Measurements from ENCODE around the gene SLC25A34.

SLC25A34 gene

DNA sequence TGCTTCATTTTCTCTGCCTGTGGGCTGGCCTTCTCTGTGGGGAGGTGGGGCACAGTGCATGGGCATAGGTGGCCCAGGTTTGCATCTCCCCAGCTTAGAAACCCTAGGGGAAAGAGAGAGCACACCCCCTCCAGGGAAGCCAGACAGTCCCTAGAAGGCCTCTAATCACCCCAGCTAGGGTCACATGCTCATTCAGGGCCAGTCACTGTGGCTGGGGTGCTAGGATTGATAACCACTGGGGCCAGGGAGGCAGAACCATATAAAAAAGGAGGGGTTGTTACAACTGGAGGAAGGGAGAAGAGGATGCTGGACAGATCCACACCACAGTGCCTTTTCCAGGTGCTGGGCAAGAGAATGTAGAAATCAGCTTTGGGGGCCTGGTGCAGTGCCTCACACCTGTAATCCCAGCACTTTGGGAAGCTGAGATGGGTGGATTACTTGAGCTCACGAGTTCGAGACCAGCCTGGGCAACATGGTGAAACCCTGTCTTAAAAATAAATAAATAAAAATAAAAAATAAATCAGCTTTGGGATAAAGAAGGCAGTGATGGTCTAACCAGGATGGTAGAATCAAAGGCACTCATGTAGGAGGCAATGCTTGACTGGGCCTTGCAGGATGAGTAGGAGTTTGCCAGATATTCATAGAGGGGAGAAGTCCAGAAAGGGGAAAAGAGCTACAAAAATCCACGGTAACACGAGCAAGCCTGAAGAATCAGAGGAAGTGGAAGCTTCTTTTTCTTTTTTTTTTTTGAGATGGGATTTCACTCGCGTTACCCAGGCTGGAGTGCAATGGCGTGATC is 42.0 kb downstream of the SLC25A34 start:
- no peak for DNase-seq

DNA sequence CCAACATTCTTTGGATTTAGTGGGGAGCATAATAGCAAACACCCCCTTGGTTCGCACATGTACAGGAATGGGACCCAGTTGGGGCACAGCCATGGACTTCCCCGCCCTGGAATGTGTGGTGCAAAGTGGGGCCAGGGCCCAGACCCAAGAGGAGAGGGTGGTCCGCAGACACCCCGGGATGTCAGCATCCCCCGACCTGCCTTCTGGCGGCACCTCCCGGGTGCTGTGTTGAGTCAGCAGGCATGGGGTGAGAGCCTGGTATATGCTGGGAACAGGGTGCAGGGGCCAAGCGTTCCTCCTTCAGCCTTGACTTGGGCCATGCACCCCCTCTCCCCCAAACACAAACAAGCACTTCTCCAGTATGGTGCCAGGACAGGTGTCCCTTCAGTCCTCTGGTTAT is 49.6 kb downstream of the SLC25A34 start:
- no peak for DNase-seq

DNA sequence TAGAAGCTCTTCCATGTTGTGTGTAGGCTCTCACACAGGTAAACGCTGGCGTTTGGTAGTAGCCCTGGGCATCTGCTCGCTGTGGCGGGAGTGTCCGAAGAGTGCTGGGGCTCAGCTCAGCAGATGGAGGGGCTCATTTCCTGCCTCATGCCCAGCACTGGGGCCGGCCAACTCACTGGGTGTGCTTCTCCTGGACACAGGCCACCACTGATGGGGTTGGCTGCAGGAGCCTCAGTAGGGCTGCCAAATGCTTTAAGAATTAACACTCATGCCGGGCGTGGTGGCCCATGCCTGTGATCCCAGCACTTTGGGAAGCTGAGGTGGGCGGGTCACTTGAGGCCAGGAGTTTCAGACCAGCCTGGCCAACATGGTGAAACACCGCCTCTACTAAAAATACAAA is 50.5 kb downstream of the SLC25A34 start:
- DNase-seq = no peak

DNA sequence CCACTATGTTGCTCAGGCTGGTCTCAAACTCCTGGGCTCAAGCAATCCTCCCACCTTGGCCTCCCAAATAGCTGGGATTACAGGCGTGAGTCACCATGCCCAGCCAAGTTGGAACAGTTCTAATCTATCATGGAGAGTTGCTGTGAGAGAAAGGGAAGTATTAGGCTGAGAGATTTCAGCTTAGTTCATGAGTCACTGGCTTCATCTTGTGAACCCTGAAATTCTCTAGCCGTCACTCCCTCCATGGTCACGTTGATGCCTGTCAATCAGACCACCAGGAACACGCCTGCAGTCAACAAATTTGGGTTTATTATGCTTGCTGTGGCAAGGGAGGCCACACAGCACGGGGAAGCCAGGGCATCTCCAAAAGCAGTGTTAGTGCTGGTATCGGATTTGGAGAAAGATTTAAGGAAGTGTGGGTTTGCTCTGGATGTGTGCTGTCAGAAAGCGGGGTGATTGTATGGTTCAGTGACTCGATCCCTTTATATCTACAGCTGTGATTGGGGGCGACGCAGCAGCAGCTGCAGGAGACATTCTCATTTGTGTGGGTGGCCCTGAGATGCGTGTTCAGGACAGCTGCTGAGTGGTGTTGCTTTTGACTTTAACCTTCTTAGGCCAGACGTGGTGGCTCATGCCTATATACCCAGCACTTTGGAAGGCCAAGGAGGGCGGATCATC is 52.7 kb downstream of the SLC25A34 start:
- peak; percentile 80 for DNase-seq

All from MV-4-11 (cell line).